Urothelium cell line (cell line): ENCODE measurements around the gene WDR45B.

ENCODE experiments used
- DNase-seq: peaks from one replicate; pipeline ENCODE4 v3.0.0; 2011; ENCODE audit warnings: low spot score, mixed read lengths
- FAIRE-seq: peaks from 2 replicates; lab custom pipeline; 2011; peaks lifted over from hg19 to GRCh38; lab: Jason Lieb, UNC

WDR45B gene

DNA sequence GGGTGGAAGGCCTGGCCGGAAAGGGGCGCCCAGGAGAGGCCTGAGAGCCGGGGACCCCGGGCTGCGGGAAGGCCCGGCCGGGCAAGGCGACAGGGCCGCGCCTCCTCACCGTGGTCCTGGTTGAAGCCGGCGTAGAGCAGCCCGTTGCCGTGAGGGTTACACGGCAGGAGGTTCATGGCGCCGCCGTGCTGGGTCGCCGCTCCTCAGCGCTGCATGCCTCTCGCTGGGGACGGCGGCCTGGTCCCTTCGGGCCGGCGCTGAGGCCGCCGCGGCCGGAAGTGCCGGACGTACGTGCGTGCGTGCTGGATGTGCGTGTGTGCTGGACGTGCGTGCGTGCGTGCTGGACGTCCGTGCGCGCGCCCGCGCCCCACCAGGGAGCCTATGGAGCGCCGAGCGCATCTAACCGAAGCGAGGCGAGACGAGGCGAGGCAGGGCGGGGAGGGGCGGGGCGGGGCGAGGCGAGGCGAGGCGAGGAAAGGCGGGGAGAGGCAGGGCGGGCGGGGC lies at the start of gene WDR45B:
TSS of gene WDR45B (minus strand) at position 280 of the 504 bp plus-strand sequence. CDS start at position 176, 104 bp downstream.
- peak; percentile 100 for DNase-seq
- peak; percentile 99 for FAIRE-seq

DNA sequence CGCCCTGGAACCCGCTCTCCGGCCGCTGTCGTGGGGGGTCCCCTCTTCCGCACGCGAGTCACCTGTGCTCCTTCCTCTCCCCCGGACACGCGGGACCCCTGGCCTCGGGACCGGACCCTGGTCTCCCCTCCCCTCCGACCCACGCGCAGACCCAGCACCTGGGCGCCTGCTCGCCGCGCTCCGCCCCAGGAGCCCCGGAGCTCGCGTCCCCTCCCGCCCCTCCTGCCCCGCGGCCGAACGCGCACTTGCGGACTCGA lies 49.5 kb upstream of the WDR45B start:
- no peak for FAIRE-seq

DNA sequence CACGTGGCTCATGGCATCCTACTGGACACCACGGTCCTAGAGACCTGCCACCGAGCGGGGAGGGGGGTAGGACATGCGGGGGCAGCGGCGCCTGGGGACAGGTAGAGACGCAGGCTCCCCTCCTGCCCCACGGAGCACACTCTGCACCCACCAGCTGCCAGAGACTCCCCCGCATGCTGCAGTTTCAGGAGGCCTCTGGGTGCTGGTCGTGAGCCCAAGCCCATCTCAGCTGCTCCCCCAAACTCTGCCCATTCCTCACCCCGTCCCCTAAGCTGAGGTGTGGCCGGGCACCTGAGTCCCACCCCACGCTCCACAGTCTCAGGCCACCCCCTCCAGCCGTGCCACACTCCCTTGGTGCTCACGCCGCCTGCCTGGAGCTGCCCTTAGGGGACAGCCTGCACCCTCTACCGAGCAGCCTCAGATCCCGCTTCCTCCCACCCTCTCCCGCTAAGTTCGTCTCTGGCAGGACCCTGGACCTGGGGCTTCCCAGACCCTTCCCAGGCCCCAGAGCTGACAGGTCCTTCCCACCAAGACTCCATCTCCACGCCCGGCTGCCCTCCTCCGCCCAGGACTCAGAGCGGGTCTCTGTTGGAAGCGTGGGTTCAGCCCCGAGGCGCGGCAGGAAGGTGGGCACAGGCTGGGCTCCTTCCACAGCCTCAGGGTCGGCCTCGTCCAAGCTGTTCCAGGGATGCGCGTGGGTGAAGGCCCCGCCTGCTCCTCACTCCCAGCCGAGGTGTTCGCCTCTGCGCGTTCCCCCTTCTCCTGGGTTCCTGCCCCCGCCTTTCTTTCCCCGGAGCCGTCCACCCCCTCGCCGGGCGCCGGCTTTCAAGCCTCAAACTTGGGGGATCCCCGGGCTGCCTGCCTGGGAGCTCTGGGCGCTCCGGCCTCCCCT lies 48.9 kb upstream of the WDR45B start:
- FAIRE-seq: no peak

More for the DNA sequence above, 49.5 kb upstream of the WDR45B start:
- DNase-seq: no peak

DNA sequence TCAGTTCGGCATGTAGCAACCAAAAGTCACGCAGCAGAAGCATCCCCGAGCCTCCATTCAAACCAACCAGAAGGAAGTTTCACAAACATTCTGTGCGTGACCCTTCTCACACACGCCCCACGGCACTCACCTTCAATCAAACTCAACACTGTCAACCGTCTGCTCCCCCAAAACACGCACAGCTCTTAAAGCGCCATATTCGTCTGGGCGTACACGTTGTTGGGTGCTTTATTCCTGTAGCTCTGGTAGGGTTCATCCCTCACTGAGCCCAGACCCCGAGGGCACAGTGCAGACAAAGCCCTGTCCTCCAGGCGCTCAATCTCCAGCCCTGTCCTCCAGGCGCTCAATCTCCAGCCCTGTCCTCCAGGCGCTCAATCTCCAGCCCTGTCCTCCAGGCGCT lies 48.0 kb upstream of the WDR45B start:
- DNase-seq: no peak
- no peak for FAIRE-seq

More for the DNA sequence above, 48.9 kb upstream of the WDR45B start:
- no peak for DNase-seq

DNA sequence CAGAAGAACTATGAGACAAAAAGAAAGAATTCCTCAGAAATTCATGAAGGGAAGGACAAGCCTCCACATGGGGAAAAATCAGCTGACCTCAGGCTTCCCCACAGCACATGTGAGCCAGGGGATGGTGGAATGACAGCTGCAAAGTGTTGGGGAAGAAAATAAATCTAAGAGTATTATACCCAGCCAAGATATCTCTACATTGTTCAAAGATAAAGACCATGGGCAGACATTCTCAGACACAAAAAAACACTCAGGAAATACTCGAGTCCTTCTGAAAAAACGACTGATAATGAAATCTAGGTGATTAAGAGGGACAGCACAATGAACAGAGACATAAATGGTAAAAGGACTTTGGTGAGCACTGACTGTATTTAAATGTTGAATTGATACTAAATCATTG lies 46.4 kb upstream of the WDR45B start:
- DNase-seq (no peak), FAIRE-seq (no peak)

DNA sequence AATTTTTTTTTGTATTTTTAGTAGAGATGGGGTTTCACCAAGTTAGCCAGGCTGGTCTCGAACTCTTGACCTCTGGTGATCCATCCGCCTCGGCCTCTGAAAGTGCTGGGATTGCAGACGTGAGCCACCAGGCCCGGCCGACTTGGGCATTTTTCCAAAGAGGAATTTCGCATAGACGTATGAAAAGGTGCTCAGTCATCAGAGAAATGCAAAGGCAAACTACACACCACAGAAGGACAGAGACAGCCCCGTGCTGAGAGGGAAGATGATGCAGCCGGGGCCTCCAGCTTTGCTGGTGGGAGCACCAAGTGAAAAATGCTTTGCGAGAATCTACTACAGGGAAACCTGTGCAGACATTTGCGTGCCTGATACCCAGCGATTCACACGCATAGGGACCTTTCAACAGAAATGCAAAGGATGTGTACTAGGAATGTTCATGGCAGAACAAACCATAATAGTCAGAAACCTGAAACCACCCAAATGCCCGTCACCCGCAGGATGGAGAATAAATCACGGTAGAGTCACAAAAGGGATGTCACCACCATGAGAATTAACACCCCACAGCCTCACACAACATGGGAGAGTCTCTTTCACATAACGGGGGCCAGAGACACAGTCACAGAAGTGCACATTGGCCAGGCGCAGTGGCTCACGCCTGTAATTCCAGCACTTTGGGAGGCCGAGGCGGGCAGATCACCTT lies 45.1 kb upstream of the WDR45B start:
- no peak for DNase-seq
- no peak for FAIRE-seq

DNA sequence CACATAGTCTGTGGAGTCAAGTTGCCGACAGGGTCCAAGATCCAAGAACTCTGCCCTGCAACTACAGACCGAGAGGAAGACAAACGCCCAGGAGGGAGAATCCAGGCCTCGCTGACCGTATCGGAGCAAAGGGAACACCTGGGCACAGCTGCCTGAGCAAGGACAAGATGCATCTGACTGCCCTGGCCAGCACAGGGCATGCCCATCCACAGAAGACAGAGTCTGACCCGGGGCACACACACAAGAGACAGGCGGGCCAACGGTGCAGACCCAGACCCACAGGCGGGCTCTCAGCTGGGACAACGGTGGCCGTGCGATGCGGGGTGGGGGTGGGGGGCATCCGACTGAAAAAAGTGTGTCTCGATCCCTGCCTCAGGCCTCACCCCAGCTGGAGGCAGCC lies 44.0 kb upstream of the WDR45B start:
- DNase-seq: no peak

DNA sequence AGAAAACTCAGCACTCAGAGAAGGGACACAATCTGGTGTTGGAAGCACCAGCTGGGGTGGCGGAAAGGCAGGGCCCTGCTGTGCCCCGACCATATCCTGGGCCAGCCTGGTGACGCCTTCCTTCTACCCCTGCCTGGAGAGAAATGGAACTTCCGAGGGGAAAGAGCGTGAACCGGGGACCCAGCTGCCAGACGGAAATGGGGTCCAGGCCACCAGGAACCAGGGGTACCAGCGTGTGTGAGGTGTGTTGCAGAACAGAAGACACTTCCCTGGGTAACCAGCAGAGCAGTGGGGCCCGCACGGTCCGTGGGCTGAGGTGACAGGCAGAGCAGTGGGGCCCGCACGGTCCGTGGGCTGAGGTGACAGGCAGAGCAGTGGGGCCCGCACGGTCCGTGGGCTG lies 43.5 kb upstream of the WDR45B start:
- no peak for FAIRE-seq
- DNase-seq: no peak

More for the DNA sequence above, 44.0 kb upstream of the WDR45B start:
- no peak for FAIRE-seq

DNA sequence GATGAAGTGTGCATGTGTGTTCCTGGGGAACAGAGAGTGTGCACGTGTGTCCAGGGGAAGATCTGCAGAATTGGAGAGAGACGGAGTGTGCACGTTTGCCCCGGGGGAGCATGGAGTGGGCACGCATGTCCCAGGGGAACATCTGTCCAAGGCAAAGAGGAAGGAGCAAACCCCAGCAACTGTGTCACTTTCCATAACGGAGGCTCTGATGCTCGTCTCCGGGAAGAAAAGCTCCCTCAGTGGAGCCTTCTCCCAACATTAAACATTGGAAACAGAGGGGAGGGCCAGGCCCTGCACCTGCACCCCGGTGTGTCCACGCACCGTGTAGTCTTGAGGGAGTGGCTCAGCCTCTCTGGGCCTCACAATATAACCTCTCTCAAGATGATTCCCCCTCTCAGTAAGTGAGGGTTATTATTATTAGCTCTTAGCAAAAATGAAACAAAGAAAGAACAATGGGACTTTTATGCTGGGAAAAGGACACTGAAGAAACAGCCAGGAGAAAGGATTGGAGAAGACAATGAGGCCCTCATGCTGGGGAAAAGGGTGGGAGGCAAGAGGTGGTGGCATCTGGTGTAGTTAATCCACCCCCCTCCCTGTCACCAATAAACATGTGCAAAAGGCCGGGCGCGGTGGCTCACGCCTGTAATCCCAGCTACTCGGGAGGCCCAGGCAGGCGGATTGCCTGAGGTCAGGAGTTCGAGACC lies 42.7 kb upstream of the WDR45B start:
- DNase-seq (no peak), FAIRE-seq (no peak)

DNA sequence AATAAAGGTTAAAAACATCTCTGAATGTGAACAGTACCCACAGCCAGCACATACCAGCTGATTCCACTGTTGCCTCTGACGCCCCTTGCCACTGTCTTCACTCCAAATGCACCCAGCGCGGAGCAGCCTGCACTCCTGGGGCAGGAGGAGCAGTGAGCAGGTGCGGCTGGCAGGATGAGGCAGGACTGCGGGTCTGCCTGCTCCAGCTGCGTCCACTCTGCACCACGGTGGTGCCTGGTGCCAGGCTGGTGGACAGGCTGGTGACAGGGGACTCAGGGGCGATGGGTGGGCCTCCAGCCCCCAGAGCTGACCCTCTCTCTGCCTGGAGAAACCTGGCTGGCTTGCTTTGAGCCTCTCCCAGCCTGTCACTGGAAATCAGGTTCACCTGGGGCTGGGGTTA lies 40.8 kb upstream of the WDR45B start:
- no peak for FAIRE-seq
- DNase-seq: no peak

DNA sequence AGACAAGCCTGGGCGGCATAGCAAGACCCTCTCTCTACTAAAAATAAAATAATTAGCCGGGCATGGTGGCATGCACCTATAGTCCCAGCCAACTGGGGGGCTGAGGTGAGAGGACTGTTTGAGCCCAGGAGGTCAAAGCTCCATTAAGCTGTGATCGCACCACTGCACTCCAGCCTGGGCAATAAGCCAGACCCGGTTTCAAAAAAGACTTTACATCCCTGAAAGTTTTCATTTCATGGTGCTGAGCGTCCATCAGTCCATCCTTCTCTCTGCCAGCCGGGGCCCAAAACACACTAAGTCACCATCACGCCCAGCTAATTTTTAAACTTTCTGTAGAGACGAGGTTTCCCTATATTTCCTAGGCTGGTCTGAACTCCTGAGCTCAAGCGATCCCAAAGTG lies 39.6 kb upstream of the WDR45B start:
- FAIRE-seq (no peak), DNase-seq (no peak)

DNA sequence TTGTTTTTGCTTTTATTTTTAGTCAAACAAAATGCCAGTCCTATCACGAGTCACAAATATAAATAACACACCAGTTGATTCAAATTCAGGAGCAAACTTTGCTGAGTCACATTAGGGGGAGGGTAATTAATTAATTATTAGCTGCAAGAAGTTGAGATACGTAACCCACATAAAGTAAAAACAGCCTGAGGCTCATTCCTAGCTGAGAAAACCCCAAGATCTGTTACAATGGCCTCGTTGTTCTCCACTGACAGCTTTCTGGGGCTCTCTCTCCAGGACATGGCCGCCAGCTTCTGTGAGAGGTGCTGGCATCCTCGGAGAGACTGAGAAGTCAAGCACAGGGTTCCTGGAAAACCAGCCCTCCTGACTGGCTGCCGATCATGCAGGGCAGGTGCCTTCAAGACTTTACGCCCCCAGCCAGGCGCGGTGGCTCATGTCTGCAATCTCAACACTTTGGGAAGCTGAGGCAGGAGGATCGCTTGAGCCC lies 39.2 kb upstream of the WDR45B start:
- no peak for DNase-seq
- no peak for FAIRE-seq

DNA sequence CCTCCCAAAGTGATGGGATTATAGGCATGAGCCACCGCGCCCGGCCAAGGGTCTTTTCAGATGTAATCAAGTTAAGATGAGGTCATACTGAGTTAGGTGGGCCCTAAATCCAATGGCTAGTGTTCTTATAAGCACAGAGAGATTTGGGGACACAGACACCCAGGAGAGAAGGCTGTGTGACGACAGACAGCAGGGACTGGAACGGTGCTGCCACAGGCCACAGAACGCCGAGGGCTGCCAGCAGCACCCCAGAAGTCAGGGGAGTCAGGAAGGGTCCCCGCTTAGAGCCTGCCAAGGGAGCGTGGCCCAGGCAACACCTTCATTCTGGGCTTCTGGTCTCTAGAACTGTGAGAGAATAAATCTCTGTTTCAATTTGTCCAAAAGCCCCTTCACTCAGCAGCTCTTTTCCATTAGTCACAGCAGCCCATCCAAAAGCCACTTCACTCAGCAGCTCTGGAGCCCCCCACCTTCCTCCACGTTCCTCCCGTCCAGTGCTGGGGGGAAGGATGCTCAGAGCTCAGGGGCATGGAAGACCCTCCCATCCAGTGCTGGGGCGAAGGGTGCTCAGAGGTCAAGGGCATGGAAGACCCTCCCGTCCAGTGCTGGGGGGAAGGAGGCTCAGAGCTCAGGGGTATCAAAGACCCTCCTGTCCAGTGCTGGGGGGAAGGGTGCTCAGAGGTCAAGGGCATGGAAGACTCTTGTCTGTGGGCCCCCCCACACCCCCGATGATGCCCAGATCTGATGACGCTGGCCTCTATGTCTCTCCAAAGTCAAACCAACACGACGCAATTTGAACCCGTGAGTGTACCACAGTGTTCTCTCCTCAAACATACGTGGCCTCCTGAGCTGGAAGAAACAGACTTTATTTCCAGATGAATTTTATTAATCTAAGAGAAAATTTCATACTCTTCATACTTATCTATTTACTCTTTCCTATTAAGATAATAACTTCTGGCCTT lies 38.4 kb upstream of the WDR45B start:
- FAIRE-seq: peak; percentile 9
- no peak for DNase-seq

DNA sequence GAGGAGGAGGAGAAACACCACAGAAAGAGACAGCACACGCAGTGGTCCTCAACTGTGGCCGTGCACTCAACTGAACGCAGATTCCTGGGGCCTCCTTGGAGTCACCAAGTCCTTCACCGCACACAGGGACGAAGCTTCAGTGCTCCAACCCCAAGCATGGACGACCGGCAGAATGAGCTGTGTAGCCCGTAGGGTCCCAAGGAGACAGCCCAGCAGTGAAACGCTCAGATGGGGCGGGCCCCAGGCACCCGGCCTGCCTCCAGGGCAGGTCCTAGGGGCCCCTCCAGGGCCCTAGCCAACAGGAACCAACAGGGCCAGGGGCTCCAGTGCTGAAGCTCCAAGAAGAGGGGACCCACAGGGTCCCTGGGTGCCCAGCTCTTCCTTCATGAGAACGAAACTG lies 37.0 kb upstream of the WDR45B start:
- DNase-seq (no peak), FAIRE-seq (no peak)

DNA sequence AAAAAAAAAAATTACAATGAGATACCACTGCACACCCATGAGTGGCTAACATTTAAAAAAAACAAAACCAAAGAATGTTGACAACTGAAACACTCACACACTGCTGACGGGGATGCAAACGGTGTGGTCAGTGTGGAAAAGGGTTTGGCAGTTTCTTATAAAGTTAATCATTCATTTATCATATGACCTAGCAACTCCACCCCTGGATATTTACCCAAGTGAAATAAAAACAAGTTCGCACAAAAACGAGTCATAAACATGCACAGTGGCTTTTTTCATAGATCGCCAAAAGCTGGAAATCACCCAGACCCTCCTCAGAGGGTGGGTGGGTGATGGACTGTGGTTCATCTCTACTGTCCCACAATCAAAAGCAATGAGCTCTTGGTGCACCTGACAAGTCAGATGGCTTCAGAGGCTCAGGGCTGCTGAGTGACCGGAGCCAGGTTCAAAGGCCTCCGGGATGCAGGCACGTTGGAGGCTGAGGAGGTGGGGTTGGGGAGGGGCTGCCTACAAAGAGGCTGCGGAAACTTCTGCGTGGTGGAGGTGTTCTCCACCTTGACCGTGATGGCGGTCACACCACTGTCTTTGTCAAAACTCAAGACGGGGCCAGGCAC lies 36.1 kb upstream of the WDR45B start:
- DNase-seq (no peak), FAIRE-seq (no peak)

DNA sequence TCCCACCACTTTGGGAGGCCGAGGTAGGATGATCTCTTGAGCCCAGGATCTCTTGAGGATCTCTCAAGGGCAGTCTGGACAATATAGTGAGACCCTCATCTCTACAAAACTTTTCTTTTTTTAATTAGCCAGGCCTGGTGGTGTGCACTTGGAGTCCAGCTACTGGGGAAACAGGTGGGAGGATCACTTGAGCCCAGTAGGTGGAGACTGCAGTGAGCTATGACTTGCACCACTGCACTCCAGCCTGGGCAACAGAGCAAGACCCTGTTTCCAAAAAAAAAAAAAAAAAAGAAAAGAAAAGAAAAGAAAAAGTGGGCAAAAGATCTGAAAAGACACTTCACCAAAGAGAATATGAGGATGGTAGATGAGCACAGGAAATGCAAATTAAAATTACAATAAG lies 35.3 kb upstream of the WDR45B start:
- no peak for DNase-seq
- FAIRE-seq: no peak

DNA sequence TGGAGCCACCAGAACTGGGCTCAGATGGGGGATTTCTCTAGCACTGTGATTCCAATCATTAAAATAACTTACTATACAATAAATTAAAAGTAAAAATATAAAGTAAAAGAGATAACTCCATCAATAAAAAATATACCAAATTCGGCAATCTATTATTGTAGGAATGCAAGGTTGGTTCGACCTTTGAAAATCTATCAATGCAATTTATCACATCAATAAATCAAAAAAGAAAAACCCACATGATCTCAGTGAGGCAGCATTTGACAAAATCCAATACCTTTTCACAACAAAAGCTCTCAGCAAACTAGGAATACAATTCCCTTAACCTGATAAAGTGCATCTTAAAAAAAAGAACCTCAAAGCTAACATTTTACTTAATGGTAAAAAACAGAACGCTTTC lies 33.3 kb upstream of the WDR45B start:
- FAIRE-seq: no peak

DNA sequence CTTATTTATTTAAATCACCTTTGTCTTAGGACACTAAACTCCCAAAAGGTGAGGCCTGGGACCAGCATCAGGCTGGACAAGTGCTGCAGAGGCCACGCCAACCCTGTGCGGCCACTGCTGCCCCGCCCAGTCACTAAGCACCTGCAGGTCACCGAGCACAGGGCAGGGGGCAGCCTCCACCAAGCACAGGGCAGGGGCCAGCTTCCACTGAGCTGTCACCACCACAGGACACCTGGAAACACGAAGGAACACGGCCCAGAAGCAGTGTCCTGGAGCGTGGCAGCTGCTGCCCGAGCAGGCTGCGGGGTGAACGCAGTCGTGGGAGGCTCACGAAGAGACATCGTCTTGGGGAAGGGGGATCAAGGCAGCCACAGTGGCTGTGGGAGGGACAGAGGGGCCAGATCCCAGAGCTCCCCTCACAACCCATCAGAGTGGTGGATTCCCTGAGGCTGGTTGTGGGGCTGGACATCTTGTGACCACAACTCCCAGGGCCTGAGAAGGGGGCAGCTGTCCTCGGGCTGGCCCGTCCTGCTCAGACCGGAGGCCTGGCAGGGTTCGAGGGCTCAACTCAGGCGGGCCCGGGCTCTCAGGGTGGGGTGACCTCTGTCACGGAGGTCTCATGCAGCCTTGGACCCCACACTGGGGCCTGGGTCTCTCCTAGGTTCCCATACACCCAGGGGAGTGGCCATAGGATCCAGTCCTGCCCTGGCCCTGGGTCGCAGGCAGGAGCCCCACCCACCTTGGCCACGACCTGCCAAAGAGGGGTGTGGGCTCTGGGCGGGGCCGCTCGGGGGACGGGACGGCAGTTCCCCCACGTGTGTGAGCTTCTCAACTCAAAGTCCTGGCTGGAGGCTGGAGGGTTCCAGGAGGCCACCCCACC lies 31.6 kb upstream of the WDR45B start:
- DNase-seq: no peak
- FAIRE-seq: no peak

More for the DNA sequence above, 33.3 kb upstream of the WDR45B start:
- DNase-seq: no peak
